BJ (cell line): Measurements from ENCODE around the gene SMYD3. TPM values are rescaled to one million over a fixed set of nuclear protein-coding genes. Genes with fewer than 3 reads are reported as not detected.

Experiments used
- CTCF ChIA-PET: fragments of 350-600 bp; formaldehyde crosslinking; extraction: SDS; loops from one replicate; lab custom pipeline; 2021; ENCODE audit warnings: antibody characterized with exemption, inconsistent platforms; lab: Yijun Ruan, JAX
- POLR2A ChIA-PET: fragments of 300-600 bp; sonication (Branson Sonifier 250); formaldehyde crosslinking; extraction: SDS; loops from one replicate; lab custom pipeline; 2021; ENCODE audit warnings: antibody characterized with exemption; lab: Charles Lee
- DNase-seq: peaks from one replicate; pipeline ENCODE4 v3.0.0-alpha.2; 2011; ENCODE audit warnings: low read depth
- H3K27me3 ChIP-seq: 2 replicates; pipeline ENCODE4 v1.6.0; 2011; ENCODE audit warnings: low read length; ENCODE audit not compliant: control insufficient read depth, insufficient read depth
- H3K36me3 ChIP-seq: 2 replicates; pipeline ENCODE4 v1.5.1; 2011; ENCODE audit warnings: low read length; ENCODE audit not compliant: control insufficient read depth, insufficient read depth
- H3K4me3 ChIP-seq: 2 replicates; pipeline ENCODE4 v1.5.1; 2011; ENCODE audit warnings: low read depth, mild to moderate bottlenecking, control low read depth, low read length
- polyA minus RNA-seq: library from RNA; depleted of rRNA, polyadenylated mRNA; stranded (reverse); fragments of >200 nt; gene quantifications from 2 replicates; pipeline ENCODE4 v1.2.3, GENCODE V29; 2011; rRNA and poly(A)+ RNA removed
- polyA plus RNA-seq: library from polyadenylated mRNA; depleted of rRNA; stranded (reverse); fragments of >200 nt; gene quantifications from 2 replicates; pipeline ENCODE4 v1.2.3, GENCODE V29; 2011; rRNA removed
- TF ChIP-seq, protein P1 (sequence below): IDR thresholded peaks from 2 replicates; pipeline ENCODE4 v1.5.1; 2011; ENCODE audit warnings: low read depth, mild to moderate bottlenecking, control low read depth, inconsistent platforms, low read length, moderate library complexity; ENCODE audit not compliant: insufficient read depth

Gene SMYD3
- polyA plus RNA-seq (26.1 and 36.9 TPM in 2 replicates), polyA minus RNA-seq (27.6 and 29.6 TPM in 2 replicates)

DNA sequence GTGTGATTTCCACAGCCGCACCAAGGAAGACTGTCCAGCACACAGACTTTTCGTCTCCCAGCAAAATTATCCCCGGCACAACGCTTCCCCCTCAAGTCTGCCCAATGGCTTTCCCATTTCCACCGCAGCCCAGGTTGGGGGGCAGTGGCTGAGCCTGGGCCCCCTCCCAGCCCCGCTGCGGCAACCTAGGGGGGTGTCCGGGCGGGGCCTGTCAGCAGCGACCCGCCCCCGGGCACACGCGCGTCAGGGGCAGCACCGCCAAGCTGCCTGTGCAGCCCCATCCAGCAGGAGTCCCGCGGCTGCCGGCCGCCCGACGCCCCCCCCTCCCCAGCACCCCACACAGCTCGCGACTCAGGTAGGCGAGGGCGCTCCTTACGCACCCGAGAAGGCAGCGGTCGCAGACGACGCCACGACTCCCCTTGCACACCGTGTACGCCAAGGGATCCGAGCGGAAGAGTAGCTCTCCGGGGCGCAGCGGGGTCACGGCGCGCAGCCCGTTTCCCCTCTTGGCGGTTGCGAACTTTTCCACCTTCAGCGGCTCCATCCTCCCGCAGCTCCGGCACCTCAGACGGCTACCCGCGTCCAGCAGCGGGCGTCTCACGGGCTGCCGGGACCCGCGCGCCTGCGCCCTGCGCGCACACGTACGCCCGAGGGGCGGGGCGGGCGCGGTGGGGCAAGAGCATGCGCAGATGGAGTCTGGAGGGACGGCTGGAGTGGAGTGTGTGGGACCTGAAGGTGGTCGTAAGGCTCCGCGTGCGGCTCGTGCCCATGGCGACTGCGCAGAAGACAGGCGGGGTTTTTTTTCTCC, at the start of gene SMYD3:
Gene SMYD3 (minus strand): TSS at position 606 of the 808 bp plus-strand sequence.
- no peak for DNase-seq
- TF ChIP-seq, protein P1, sequence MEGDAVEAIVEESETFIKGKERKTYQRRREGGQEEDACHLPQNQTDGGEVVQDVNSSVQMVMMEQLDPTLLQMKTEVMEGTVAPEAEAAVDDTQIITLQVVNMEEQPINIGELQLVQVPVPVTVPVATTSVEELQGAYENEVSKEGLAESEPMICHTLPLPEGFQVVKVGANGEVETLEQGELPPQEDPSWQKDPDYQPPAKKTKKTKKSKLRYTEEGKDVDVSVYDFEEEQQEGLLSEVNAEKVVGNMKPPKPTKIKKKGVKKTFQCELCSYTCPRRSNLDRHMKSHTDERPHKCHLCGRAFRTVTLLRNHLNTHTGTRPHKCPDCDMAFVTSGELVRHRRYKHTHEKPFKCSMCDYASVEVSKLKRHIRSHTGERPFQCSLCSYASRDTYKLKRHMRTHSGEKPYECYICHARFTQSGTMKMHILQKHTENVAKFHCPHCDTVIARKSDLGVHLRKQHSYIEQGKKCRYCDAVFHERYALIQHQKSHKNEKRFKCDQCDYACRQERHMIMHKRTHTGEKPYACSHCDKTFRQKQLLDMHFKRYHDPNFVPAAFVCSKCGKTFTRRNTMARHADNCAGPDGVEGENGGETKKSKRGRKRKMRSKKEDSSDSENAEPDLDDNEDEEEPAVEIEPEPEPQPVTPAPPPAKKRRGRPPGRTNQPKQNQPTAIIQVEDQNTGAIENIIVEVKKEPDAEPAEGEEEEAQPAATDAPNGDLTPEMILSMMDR, result peak; percentile 30
- H3K4me3 ChIP-seq, result peak within 1 kb of the TSS; percentile 99
- no peaks in the 10 kb centered on the region for H3K27me3 ChIP-seq
- ChIA-PET CTCF (interaction anchor here (0.7 to 2.3 kb wide), 8 partner anchors 8 to 247 kb away, joined by 3 to 12 read pairs (median 4); no protein-coding TSS in a partner anchor), POLR2A (no interaction called here)
- no peaks in the 10 kb centered on the region for H3K36me3 ChIP-seq

DNA sequence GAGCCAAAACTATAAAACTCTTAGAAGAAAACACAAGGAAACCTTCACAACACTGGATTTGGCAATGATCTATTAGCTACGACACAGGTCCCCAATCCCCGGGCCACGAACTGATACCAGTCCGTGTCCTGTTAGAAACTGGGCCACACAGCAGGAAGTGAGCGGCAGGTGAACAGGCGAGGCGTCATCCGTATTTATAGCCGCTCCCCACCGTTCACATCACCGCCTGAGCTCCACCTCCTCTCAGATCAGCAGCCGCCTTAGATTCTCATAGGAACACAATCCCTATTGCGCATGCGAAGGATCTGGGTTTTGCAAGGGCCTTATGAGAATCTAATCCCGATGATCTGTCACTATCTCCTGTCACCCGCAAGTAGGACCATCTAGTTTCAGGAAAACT, 47.1 kb upstream of the SMYD3 start:
- ChIA-PET POLR2A (no interaction called here), CTCF (interaction anchor here (0.6 kb wide), 1 partner anchor 1835 kb away, joined by 4 read pairs; no protein-coding TSS in a partner anchor)
- TF ChIP-seq, protein P1, result no peak
- H3K4me3 ChIP-seq, result no peak overlapping the region
- H3K36me3 ChIP-seq, result peaks cover 13% of the 10 kb centered on the region
- no peak for DNase-seq
- no peaks in the 10 kb centered on the region for H3K27me3 ChIP-seq

DNA sequence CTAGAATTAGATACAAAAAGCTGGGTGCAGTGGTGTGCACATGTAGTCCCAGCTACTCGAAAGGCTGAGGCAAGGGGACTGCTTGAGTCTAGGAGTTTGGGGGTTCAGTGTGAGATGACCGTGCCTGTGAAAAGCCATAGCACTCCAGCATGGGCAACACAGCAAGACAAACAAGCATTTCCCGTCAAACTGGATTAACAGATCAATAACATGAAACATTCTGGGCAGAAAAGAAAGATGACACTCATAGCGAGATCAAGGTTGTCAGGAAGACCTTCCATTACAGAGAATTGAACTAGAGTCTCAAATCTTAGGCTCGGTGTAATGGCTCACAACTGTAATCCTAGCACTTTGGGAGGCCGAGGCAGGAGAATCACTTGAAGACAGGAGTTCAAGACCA, 45.0 kb upstream of the SMYD3 start:
- Histone ChIP-seq H3K27me3 (no peaks in the 10 kb centered on the region), H3K36me3 (peaks cover 10% of the 10 kb centered on the region), H3K4me3 (no peak overlapping the region)
- DNase-seq, result no peak
- CTCF ChIA-PET, result no interaction called here
- TF ChIP-seq, protein P1, result no peak
- POLR2A ChIA-PET, result no interaction called here

DNA sequence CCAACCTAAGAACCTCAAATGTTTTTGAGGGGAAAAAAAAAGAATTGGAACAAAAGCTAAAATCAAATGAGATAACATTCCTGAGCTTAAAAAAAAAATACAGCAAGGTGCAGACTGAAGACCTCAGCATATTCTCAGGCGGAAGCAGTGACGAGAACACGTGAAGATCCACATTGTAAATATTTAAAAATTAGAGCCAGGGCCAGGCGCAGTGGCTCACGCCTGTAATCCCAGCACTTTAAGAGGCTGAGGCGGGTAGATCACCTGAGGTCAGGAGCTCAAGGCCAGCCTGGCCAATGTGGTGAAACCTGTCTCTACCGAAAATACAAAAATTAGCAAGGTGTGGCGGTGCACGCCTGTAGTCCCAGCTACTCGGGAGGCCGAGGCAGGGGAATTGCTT, 43.3 kb upstream of the SMYD3 start:
- ChIA-PET POLR2A (interaction anchor here (0.6 kb wide), 1 partner anchor 94 kb away, joined by 16 read pairs; no protein-coding TSS in a partner anchor), CTCF (no interaction called here)
- Histone ChIP-seq H3K27me3 (no peaks in the 10 kb centered on the region), H3K36me3 (peaks cover 12% of the 10 kb centered on the region), H3K4me3 (no peak overlapping the region)
- TF ChIP-seq, protein P1, result no peak
- DNase-seq, result no peak

DNA sequence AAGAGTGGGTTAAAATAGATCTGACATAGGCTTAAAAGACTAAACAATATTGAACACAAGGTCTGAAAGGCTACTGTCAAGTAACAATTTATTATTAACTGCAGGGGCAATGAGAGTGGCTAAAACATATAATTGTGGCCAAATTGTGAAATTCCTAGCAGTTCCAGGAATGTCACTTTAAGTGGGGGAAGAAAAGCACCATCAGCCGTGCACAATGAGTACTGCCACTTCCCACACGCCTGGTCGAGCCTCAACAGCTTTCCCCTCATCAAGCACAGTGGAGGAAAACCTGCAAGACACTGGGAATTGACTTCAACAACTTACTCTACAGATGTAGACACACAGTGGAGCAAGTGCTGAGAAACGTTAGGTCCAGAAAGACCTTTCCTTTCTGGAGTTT, 42.6 kb upstream of the SMYD3 start:
- H3K36me3 ChIP-seq, result peaks cover 11% of the 10 kb centered on the region

More for the DNA sequence above, 42.6 kb upstream of the SMYD3 start:
- ChIA-PET CTCF (no interaction called here), POLR2A (no interaction called here)
- TF ChIP-seq, protein P1, result no peak
- DNase-seq, result no peak
- Histone ChIP-seq H3K4me3 (no peak overlapping the region), H3K27me3 (no peaks in the 10 kb centered on the region)
